K562 (cell line): ENCODE data around the gene EVI5L. TPM values are rescaled to one million over a fixed set of nuclear protein-coding genes. Genes with fewer than 3 reads are reported as not detected.

Experiments
- BHLHE40 ChIP-seq: IDR thresholded peaks from 2 replicates; pipeline ENCODE4 v1.6.1; 2011; ENCODE audit warnings: low read length, improper control_type of control experiment
- CC2D1A ChIP-seq: fragments of 450-650 bp; IDR thresholded peaks from 2 replicates; pipeline ENCODE4 v1.6.1; 2017; ENCODE audit warnings: mild to moderate bottlenecking
- CREB1 ChIP-seq, 2 experiments: sonication (generic) in 1 of 2; formaldehyde crosslinking in 1 of 2; IDR thresholded peaks; 2 replicates each; pipeline versions ENCODE4 v1.6.1 to v1.8.0; 2012 to 2022; ENCODE audit warnings: inconsistent platforms in 1 of 2, mild to moderate bottlenecking in 1 of 2, missing genetic modification reagents in 1 of 2, moderate library complexity in 1 of 2
- EGR1 ChIP-seq: fragments of 450-650 bp; conservative IDR thresholded peaks from 2 replicates; pipeline ENCODE4 v1.6.1; 2017; ENCODE audit warnings: mild to moderate bottlenecking
- HLTF ChIP-seq: fragments of 450-650 bp; IDR thresholded peaks from 2 replicates; pipeline ENCODE4 v1.6.1; 2016
- ILF3 ChIP-seq: fragments of 450-650 bp; IDR thresholded peaks from 2 replicates; pipeline ENCODE4 v1.6.1; 2018; ENCODE audit warnings: antibody characterized with exemption, mild to moderate bottlenecking, moderate library complexity, borderline replicate concordance
- MEF2D ChIP-seq: conservative IDR thresholded peaks from 2 replicates; pipeline ENCODE4 v1.6.1; 2016; ENCODE audit warnings: low read depth, missing genetic modification characterization, missing compliant biosample characterization
- PHB2 ChIP-seq: fragments of 450-650 bp; IDR thresholded peaks from 2 replicates; pipeline ENCODE4 v1.6.1; 2017; ENCODE audit warnings: low read depth
- SMARCE1 ChIP-seq: fragments of 450-650 bp; IDR thresholded peaks from 2 replicates; pipeline ENCODE4 v1.7.1; 2016; ENCODE audit warnings: mild to moderate bottlenecking
- ZBTB7A ChIP-seq: IDR thresholded peaks from 2 replicates; pipeline ENCODE4 v1.6.1; 2011; ENCODE audit warnings: low read depth, mild to moderate bottlenecking, low read length, moderate library complexity, borderline replicate concordance; ENCODE audit not compliant: control insufficient read depth
- ZNF408 ChIP-seq: fragments of 250-450 bp; sonication (Bioruptor Pico); IDR thresholded peaks from 2 replicates; pipeline ENCODE4 v1.4.0; 2020; ENCODE audit warnings: low read depth, mild to moderate bottlenecking, moderate library complexity
- ZNF589 ChIP-seq: fragments of 200-800 bp; sonication (Bioruptor generic); IDR thresholded peaks from 2 replicates; pipeline ENCODE4 v1.6.1; 2016; ENCODE audit warnings: low read depth, missing genetic modification characterization, missing compliant biosample characterization
- polyA plus RNA-seq, 8 experiments: library from polyadenylated mRNA; depleted of rRNA in 4 of 8; stranded (reverse) in 5 of 8; unstranded in 3 of 8; fragments of >200 nt; fragmentation: Nextera tagmentation in 2 of 8; fragmentation: Illumina TruSeq in 1 of 8; extraction: Ambion mirVana in 2 of 8; extraction: Trizol in 1 of 8; gene quantifications; 2 replicates each; pipeline versions ENCODE4 v1.2.1 to v1.2.3, GENCODE V29; 2011 to 2014; ENCODE audit warnings: inconsistent platforms in 1 of 8, missing spikeins in 1 of 8
- total RNA-seq, 7 experiments: library from RNA; depleted of rRNA in 6 of 7; stranded (reverse); fragments of >200 nt in 6 of 7; fragmentation: Illumina TruSeq in 2 of 7; extraction: Trizol in 2 of 7; gene quantifications; 2 replicates each; pipeline versions ENCODE4 v1.2.1 to v1.2.3, GENCODE V29; 2011 to 2021; ENCODE audit warnings: low replicate concordance in 1 of 7
- TF ChIP-seq, protein P1 (sequence below): sonication (generic); formaldehyde crosslinking; IDR thresholded peaks from 2 replicates; pipeline ENCODE4 v1.9.0; 2022; ENCODE audit warnings: mild to moderate bottlenecking, missing genetic modification reagents
- TF ChIP-seq, protein P2 (sequence below): fragments of 450-650 bp; IDR thresholded peaks from 2 replicates; pipeline ENCODE4 v1.6.1; 2016
- TF ChIP-seq, protein P3 (sequence below): fragments of 250-450 bp; sonication (Bioruptor Pico); IDR thresholded peaks from 2 replicates; pipeline ENCODE4 v1.4.0; 2020; ENCODE audit warnings: mild to moderate bottlenecking, moderate library complexity, borderline replicate concordance
- TF ChIP-seq, protein P4 (sequence below): fragments of 450-650 bp; IDR thresholded peaks from 2 replicates; pipeline ENCODE4 v1.6.1; 2016; ENCODE audit warnings: antibody characterized with exemption
- TF ChIP-seq, protein P5 (sequence below): fragments of 450-650 bp; IDR thresholded peaks from 2 replicates; pipeline ENCODE4 v1.7.0; 2016; ENCODE audit warnings: borderline replicate concordance
- TF ChIP-seq, protein P6 (sequence below): sonication (generic); formaldehyde crosslinking; IDR thresholded peaks from 2 replicates; pipeline ENCODE4 v1.8.0; 2022; ENCODE audit warnings: missing genetic modification reagents, mild to moderate bottlenecking, moderate library complexity, borderline replicate concordance

Gene EVI5L
- total and polyA plus RNA-seq, 9 of the 15 experiments (the other 6 are each of a cell fraction or from before 2014, with no cell fraction given), result 0.69 to 1.8 (median 1.2) TPM; not detected in 2

DNA sequence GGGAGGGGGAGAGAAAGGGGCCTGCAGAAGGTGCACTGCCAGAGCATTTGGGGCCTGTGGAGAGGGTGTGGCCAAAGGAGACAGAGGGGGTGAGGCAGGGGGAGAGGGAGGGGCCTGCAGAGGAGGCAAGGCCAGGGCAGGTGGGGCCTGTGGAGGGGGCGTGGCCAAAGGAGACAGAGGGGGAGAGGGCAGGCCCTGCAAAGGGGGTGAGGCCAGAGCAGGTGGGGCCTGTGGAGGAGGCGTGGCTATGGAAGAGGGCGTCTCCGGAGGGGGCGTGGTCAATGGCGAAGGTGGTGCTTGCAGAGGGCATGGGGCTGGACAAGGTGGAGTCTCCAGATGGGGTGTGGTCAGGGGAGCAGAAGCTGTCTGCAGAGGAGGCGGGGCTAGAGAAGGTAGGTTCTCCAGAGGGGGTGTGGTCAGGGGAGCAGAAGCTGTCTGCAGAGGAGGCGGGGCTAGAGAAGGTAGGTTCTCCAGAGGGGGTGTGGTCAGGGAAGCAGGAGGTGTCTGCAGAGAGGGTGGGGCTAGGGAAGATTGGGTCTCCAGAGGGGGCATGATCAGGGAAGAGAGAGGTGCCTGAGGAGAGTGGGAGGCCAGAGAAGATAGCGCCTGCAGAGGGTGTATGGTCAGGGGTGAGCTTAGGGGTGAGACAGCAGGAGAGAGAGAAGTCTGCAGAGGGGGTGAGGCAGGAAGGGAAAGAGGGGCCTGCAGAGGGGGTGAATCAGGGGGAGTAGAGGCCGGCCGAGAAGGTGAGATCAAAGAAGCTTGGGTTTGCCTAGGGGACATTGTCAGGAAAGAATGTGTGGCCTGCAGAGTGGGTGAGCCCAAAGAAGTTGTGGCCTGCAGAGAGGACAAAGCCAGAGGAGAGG is 40.8 kb downstream of the EVI5L start (continued):
- TF ChIP-seq, protein P1, sequence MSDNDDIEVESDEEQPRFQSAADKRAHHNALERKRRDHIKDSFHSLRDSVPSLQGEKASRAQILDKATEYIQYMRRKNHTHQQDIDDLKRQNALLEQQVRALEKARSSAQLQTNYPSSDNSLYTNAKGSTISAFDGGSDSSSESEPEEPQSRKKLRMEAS (CRISPR knock-in tag), result 0 out of 2 replicates have a peak, but pooled peaks have one; percentile 22
- TF ChIP-seq, protein P2, sequence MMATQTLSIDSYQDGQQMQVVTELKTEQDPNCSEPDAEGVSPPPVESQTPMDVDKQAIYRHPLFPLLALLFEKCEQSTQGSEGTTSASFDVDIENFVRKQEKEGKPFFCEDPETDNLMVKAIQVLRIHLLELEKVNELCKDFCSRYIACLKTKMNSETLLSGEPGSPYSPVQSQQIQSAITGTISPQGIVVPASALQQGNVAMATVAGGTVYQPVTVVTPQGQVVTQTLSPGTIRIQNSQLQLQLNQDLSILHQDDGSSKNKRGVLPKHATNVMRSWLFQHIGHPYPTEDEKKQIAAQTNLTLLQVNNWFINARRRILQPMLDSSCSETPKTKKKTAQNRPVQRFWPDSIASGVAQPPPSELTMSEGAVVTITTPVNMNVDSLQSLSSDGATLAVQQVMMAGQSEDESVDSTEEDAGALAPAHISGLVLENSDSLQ, result peak; percentile 69
- no peak for TF ChIP-seq EGR1
- no peak for TF ChIP-seq ILF3
- TF ChIP-seq PHB2, result 0 out of 2 replicates have a peak, but pooled peaks have one; percentile 9
- TF ChIP-seq, protein P3, sequence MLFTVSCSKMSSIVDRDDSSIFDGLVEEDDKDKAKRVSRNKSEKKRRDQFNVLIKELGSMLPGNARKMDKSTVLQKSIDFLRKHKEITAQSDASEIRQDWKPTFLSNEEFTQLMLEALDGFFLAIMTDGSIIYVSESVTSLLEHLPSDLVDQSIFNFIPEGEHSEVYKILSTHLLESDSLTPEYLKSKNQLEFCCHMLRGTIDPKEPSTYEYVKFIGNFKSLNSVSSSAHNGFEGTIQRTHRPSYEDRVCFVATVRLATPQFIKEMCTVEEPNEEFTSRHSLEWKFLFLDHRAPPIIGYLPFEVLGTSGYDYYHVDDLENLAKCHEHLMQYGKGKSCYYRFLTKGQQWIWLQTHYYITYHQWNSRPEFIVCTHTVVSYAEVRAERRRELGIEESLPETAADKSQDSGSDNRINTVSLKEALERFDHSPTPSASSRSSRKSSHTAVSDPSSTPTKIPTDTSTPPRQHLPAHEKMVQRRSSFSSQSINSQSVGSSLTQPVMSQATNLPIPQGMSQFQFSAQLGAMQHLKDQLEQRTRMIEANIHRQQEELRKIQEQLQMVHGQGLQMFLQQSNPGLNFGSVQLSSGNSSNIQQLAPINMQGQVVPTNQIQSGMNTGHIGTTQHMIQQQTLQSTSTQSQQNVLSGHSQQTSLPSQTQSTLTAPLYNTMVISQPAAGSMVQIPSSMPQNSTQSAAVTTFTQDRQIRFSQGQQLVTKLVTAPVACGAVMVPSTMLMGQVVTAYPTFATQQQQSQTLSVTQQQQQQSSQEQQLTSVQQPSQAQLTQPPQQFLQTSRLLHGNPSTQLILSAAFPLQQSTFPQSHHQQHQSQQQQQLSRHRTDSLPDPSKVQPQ, result no peak
- peak; percentile 25; the same call in 1 of the 2 replicates for TF ChIP-seq CC2D1A
- TF ChIP-seq BHLHE40, result no peak
- TF ChIP-seq, protein P4, sequence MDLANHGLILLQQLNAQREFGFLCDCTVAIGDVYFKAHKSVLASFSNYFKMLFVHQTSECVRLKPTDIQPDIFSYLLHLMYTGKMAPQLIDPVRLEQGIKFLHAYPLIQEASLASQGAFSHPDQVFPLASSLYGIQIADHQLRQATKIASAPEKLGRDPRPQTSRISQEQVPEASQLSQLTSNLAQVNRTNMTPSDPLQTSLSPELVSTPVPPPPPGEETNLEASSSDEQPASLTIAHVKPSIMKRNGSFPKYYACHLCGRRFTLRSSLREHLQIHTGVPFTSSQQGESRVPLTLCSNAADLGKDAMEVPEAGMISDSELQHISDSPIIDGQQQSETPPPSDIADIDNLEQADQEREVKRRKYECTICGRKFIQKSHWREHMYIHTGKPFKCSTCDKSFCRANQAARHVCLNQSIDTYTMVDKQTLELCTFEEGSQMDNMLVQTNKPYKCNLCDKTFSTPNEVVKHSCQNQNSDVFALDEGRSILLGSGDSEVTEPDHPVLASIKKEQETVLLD, result 0 out of 2 replicates have a peak, but pooled peaks have one; percentile 17
- TF ChIP-seq SMARCE1, result peak; percentile 30; the same call in 1 of the 2 replicates
- TF ChIP-seq ZNF589 (CRISPR knock-in tag), result no peak
- TF ChIP-seq MEF2D (tag), result 0 out of 2 replicates have a peak, but pooled peaks have one; percentile 54
- no peak for TF ChIP-seq ZNF408 (CRISPR knock-in tag)
- TF ChIP-seq HLTF, result peak; percentile 36; the same call in 1 of the 2 replicates
- TF ChIP-seq ZBTB7A, result peak; percentile 28; the same call in 1 of the 2 replicates
- TF ChIP-seq, protein P5, sequence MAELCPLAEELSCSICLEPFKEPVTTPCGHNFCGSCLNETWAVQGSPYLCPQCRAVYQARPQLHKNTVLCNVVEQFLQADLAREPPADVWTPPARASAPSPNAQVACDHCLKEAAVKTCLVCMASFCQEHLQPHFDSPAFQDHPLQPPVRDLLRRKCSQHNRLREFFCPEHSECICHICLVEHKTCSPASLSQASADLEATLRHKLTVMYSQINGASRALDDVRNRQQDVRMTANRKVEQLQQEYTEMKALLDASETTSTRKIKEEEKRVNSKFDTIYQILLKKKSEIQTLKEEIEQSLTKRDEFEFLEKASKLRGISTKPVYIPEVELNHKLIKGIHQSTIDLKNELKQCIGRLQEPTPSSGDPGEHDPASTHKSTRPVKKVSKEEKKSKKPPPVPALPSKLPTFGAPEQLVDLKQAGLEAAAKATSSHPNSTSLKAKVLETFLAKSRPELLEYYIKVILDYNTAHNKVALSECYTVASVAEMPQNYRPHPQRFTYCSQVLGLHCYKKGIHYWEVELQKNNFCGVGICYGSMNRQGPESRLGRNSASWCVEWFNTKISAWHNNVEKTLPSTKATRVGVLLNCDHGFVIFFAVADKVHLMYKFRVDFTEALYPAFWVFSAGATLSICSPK, result peak; percentile 63; the same call in 1 of the 2 replicates
- TF ChIP-seq, protein P6, sequence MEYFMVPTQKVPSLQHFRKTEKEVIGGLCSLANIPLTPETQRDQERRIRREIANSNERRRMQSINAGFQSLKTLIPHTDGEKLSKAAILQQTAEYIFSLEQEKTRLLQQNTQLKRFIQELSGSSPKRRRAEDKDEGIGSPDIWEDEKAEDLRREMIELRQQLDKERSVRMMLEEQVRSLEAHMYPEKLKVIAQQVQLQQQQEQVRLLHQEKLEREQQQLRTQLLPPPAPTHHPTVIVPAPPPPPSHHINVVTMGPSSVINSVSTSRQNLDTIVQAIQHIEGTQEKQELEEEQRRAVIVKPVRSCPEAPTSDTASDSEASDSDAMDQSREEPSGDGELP, result peak; percentile 69
- no peak for TF ChIP-seq CREB1 (IDR thresholded peaks at IDR 0.05)
- TF ChIP-seq CREB1 (CRISPR knock-in tag; IDR thresholded peaks at IDR 0.05), result 0 out of 2 replicates have a peak, but pooled peaks have one; percentile 40
